Nephron (organoid): ENCODE data around the gene TUBG2.
A peak's percentile ranks its signal among the peaks of the same experiment; 100 is the strongest.

ENCODE experiments used
- H3K27ac Mint-ChIP-seq, 3 experiments: 2 replicates each; pipeline ENCODE4 v1.8.0; 2020; ENCODE audit warnings: mixed read lengths in 3 of 3, mild to moderate bottlenecking in 2 of 3, moderate library complexity in 1 of 3
- H3K27me3 Mint-ChIP-seq: 2 replicates; pipeline ENCODE4 v1.8.0; 2021; ENCODE audit warnings: low read depth, mild to moderate bottlenecking, moderate library complexity, mixed read lengths
- H3K36me3 Mint-ChIP-seq: 2 replicates; pipeline ENCODE4 v1.8.0; 2020; ENCODE audit warnings: low read depth, mixed read lengths
- H3K4me1 Mint-ChIP-seq: 2 replicates; pipeline ENCODE4 v1.8.0; 2020; ENCODE audit warnings: mixed read lengths
- H3K4me3 Mint-ChIP-seq, 3 experiments: 2 replicates each; pipeline ENCODE4 v1.8.0; 2020; ENCODE audit warnings: mild to moderate bottlenecking in 3 of 3, mixed read lengths in 3 of 3, moderate library complexity in 2 of 3
- H3K9me3 Mint-ChIP-seq: 2 replicates; pipeline ENCODE4 v1.8.0; 2020; ENCODE audit warnings: mixed read lengths
- TF ChIP-seq, protein P1 (sequence below), 3 experiments: fragments of 200-600 bp; sonication (generic); IDR thresholded peaks; one replicate each; pipeline ENCODE4 v1.5.0; 2021; ENCODE audit warnings: antibody characterized with exemption in 3 of 3; ENCODE audit not compliant: unreplicated experiment in 3 of 3

The TUBG2 gene

DNA sequence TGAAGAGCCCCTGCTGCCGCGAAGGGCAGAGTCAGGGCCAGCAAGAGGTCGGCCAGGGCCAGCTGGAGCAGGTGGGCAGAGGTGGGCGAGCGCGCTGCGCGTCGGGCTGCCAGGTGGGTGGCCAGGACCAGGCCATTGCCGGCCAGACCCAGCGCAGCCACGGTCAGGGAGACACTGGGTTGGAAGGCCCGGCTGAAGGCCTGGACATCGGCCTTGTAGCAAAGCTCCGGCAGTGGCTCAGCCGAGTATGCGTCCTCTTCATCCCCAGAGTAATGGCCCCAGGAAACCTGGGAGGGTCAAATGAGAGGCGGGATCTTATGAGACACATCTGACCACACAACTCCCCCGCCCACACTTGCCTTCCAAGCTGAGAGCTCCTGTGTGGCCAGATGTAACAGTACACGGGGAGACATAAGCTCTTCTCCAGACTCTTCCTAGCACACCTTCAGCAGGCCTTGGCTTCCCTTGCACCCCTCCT is 21.3 kb downstream of the TUBG2 start:
- Mint-ChIP-seq H3K27me3 (peaks cover 3% of the 10 kb centered on the region), H3K4me3 (peak overlapping the region; percentile 76 to 94 (median 85)), H3K27ac (peak overlapping the region; percentile 89 to 99 (median 99)), H3K9me3 (no peaks in the 10 kb centered on the region), H3K36me3 (peaks cover 9% of the 10 kb centered on the region), H3K4me1 (peaks cover 40% of the 10 kb centered on the region)
- TF ChIP-seq, protein P1, sequence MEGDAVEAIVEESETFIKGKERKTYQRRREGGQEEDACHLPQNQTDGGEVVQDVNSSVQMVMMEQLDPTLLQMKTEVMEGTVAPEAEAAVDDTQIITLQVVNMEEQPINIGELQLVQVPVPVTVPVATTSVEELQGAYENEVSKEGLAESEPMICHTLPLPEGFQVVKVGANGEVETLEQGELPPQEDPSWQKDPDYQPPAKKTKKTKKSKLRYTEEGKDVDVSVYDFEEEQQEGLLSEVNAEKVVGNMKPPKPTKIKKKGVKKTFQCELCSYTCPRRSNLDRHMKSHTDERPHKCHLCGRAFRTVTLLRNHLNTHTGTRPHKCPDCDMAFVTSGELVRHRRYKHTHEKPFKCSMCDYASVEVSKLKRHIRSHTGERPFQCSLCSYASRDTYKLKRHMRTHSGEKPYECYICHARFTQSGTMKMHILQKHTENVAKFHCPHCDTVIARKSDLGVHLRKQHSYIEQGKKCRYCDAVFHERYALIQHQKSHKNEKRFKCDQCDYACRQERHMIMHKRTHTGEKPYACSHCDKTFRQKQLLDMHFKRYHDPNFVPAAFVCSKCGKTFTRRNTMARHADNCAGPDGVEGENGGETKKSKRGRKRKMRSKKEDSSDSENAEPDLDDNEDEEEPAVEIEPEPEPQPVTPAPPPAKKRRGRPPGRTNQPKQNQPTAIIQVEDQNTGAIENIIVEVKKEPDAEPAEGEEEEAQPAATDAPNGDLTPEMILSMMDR (IDR thresholded peaks at IDR 0.05; ENCODE audit: unreplicated experiment in 3 of 3) = no peak

GRCh38 chr17:42681976-42682721 is 23.1 kb downstream of the TUBG2 start, which contains the start of gene CNTNAP1:
Gene CNTNAP1, plus strand, starts transcription at chr17:42682531. Its CDS starts 299 bp downstream, at chr17:42682830.
- Mint-ChIP-seq H3K27me3 (peaks cover 3% of the 10 kb centered on the region), H3K27ac (peak within 1 kb of the TSS; percentile 98 to 99 (median 99))

GRCh38 chr17:42682722-42683403 is 23.8 kb downstream of the TUBG2 start:
- Mint-ChIP-seq H3K9me3 (no peaks in the 10 kb centered on the region), H3K4me3 (peak overlapping the region; percentile 88 to 99 (median 92)), H3K4me1 (peaks cover 37% of the 10 kb centered on the region), H3K27ac (peak overlapping the region; percentile 98 to 99 (median 99)), H3K36me3 (peaks cover 29% of the 10 kb centered on the region), H3K27me3 (peaks cover 3% of the 10 kb centered on the region)
- TF ChIP-seq, protein P1 (IDR thresholded peaks at IDR 0.05; ENCODE audit: unreplicated experiment in 3 of 3) = no peak

More at GRCh38 chr17:42681976-42682721, 23.1 kb downstream of the TUBG2 start, which contains the start of gene CNTNAP1:
- TF ChIP-seq, protein P1 (IDR thresholded peaks at IDR 0.05; ENCODE audit: unreplicated experiment in 3 of 3) = no peak
- peaks cover 40% of the 10 kb centered on the region for H3K4me1 Mint-ChIP-seq
- no peaks in the 10 kb centered on the region for H3K9me3 Mint-ChIP-seq
- peak within 1 kb of the TSS; percentile 88 to 99 (median 92) for H3K4me3 Mint-ChIP-seq
- peaks cover 24% of the 10 kb centered on the region for H3K36me3 Mint-ChIP-seq

- H3K4me3 Mint-ChIP-seq = peak overlapping the region; percentile 88 to 99 (median 92)
- peak overlapping the region; percentile 98 to 99 (median 99) for H3K27ac Mint-ChIP-seq
- TF ChIP-seq, protein P1 (IDR thresholded peaks at IDR 0.05; ENCODE audit: unreplicated experiment in 3 of 3) = no peak
- peaks cover 31% of the 10 kb centered on the region for H3K4me1 Mint-ChIP-seq
- H3K36me3 Mint-ChIP-seq = peaks cover 34% of the 10 kb centered on the region
- H3K27me3 Mint-ChIP-seq = peaks cover 3% of the 10 kb centered on the region
- H3K9me3 Mint-ChIP-seq = no peaks in the 10 kb centered on the region
Observed at GRCh38 chr17:42683407-42684034, 24.4 kb downstream of the TUBG2 start.

GRCh38 chr17:42684929-42685556 is 26.0 kb downstream of the TUBG2 start:
- Mint-ChIP-seq H3K36me3 (peaks cover 44% of the 10 kb centered on the region), H3K27ac (no peak overlapping the region), H3K4me3 (peak overlapping the region; percentile 45 to 68 (median 62)), H3K4me1 (peaks cover 19% of the 10 kb centered on the region), H3K9me3 (no peaks in the 10 kb centered on the region), H3K27me3 (peaks cover 3% of the 10 kb centered on the region)
- TF ChIP-seq, protein P1 (IDR thresholded peaks at IDR 0.05; ENCODE audit: unreplicated experiment in 3 of 3) = no peak
